ENCODE data around the gene MRAP.

MRAP gene

DNA sequence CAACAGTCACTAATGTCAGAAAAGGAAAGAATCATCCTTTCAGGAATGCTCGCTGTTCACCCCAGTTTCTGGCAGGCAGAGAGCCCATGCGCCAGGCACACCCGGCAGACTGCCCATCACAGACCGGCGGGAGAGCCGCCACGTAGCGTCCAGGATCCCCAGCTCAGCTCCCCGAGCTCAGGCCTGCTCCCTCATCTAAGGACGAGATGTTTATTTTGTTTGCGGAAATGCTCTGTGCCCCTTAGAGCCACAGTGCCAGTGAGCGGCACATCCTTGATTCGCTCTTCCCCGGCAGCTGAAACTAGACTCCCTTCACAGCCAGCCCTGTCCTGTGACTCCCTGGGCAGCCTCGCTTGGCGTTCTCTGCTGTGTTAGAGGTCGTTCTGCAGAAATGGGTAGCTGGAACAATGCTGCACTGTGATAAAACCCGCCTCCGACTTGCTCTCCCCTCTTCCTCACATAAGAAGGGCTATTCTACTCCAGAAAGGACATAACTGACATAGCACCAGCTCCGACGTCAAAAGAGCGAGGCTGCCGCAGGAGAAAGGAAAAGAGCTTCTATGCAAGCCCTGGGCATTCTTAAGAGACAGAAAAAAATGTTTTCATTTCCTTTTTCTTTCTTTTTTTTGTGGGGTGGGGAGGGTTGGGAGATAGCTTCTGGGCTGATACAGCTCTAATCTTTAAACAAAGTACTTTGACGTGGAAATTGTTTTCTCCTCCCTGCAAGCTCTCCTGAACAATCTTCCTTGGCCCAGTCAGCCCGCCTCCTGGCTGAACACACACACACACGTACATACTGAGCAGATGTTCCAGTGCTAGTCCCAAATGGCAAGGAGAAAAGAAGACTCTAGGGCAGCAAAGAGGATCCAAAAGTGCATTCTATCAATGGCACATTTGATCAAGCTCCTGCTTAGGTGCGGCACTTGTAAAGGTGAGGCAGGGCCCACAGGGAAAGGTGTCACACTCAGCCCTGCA, 37.2 kb downstream of the MRAP start:
- H3K4me3 ChIP-seq (ENCODE audit: low read length): no peak overlapping the region
- TF ChIP-seq, protein P1, sequence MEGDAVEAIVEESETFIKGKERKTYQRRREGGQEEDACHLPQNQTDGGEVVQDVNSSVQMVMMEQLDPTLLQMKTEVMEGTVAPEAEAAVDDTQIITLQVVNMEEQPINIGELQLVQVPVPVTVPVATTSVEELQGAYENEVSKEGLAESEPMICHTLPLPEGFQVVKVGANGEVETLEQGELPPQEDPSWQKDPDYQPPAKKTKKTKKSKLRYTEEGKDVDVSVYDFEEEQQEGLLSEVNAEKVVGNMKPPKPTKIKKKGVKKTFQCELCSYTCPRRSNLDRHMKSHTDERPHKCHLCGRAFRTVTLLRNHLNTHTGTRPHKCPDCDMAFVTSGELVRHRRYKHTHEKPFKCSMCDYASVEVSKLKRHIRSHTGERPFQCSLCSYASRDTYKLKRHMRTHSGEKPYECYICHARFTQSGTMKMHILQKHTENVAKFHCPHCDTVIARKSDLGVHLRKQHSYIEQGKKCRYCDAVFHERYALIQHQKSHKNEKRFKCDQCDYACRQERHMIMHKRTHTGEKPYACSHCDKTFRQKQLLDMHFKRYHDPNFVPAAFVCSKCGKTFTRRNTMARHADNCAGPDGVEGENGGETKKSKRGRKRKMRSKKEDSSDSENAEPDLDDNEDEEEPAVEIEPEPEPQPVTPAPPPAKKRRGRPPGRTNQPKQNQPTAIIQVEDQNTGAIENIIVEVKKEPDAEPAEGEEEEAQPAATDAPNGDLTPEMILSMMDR (IDR thresholded peaks at IDR 0.05; ENCODE audit: insufficient read depth, low read depth, low read length, missing control alignments): no peak
- DNase-seq (ENCODE audit: low read depth): no peak

DNA sequence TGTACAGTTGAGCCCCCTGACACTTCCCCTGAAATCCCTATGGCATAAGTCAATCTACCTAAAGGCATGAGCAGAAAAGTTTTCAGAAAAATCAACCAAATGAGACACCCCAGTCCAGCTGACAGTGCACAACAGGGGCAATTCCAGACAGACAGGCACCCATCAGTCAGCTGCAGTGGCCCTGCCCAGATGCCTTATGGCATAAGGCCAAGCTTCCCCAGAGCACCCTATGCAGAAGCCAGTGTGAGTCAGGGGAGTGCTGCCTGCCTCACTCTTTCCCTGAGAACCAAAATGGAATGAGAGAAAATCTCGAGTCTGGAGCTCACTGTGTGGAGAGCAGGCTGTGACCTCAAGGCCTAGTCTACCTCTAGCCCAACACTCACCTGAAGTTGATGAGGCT, 38.1 kb downstream of the MRAP start:
- TF ChIP-seq, protein P1 (IDR thresholded peaks at IDR 0.05; ENCODE audit: insufficient read depth, low read depth, low read length, missing control alignments): no peak
- H3K4me3 ChIP-seq (ENCODE audit: low read length): no peak overlapping the region
- peak; percentile 77 for DNase-seq (ENCODE audit: low read depth)

DNA sequence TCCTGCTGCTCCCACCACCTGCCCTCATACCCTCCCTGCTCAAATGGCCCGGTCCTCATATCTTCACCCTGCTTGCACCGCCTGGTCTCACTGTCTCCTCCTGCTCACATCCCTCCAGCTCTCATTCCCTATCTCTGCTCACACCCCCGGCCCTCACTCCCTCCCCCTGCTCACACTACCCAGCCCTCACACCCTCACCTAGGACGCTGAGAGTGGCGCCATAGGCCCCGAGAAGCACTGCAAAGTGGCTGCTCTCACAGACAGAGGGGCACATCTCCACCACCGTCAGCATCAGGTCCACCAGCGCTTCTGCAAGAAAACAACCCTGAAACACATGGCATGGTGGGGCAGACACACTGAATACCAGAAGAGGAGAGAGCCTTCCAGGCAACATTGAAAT, 38.6 kb downstream of the MRAP start:
- H3K4me3 ChIP-seq (ENCODE audit: low read length): no peak overlapping the region
- DNase-seq (ENCODE audit: low read depth): no peak
- TF ChIP-seq, protein P1 (IDR thresholded peaks at IDR 0.05; ENCODE audit: insufficient read depth, low read depth, low read length, missing control alignments): no peak

DNA sequence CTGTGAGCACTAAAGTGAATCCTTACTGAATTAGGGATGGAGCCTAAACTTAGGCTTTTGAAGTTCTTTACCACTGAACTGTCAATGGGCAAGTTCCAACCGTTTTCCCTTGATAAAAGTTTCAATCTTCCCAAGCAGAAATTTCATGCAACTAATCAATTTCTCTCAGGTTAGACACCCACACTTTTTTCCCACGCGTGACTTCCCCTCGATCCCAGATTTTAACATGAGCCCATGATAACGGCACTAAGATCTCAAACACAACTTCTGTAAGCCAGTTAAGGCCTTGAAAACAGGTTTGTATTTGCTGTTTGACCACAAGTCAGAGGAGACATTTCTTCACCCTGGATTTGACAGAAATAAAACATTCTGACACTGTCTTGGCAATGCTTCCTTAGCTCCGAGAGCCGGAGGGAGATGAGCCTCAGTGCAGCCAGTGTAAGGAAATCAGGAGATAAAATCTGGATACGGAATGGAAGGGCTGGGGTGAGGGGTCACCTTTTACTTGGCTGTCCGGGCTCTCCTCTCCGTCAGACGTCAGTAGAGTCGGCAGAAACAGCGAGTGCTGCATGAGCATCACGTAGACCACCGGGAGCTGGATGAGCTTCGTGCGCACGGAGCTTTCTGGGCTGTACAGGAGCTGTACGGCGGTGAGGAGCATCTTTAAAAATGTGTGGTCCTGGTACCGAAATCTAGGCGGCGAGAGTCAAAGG, 39.7 kb downstream of the MRAP start:
- TF ChIP-seq, protein P1 (IDR thresholded peaks at IDR 0.05; ENCODE audit: insufficient read depth, low read depth, low read length, missing control alignments): no peak
- DNase-seq (ENCODE audit: low read depth): no peak
- no peak overlapping the region for H3K4me3 ChIP-seq (ENCODE audit: low read length)

DNA sequence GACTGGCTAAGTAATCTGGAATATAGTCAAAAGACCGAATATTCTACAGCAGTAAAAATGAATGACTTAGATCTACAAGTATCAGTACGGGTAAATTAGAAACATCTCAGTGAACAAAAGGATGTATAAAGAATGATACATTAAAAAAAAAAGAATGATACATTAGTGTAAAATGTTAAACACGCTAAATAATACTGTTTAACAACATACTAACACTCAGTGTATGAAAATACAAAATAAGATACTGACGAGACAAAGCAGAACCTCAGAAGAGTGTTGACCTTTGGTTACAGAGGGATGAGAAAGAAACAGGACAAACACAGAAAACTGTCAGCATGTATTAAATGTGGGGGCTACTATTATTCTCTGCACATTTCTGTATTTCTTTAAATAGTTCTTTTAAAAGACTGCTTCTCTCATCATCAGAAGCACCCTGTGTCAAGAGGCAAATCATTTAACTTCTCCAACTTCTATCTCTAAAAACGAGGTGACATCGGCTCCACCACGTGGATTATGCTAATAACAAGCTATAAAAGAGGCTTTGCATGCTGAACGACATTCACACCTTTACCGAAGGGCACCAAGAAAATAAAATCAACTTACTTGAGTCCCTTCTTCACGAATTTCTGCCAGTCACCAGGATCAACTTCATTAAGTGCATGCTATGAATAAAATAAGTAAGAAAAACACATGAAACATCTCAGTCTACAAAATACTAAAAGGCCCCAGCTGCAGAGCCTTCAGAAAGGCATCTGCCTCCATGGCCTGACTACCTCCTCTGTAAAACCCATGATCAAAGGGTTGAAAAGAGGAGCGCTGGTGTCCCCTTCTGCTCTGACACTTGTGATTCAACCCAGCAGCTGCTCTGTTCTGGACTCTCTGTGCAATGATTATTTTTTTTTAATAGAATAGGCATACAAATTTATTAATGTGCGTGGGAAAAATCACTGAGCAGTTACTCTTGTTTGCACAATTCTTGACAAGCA, 42.5 kb downstream of the MRAP start:
- TF ChIP-seq, protein P1 (IDR thresholded peaks at IDR 0.05; ENCODE audit: insufficient read depth, low read depth, low read length, missing control alignments): no peak
- no peak overlapping the region for H3K4me3 ChIP-seq (ENCODE audit: low read length)
- DNase-seq (ENCODE audit: low read depth): no peak

DNA sequence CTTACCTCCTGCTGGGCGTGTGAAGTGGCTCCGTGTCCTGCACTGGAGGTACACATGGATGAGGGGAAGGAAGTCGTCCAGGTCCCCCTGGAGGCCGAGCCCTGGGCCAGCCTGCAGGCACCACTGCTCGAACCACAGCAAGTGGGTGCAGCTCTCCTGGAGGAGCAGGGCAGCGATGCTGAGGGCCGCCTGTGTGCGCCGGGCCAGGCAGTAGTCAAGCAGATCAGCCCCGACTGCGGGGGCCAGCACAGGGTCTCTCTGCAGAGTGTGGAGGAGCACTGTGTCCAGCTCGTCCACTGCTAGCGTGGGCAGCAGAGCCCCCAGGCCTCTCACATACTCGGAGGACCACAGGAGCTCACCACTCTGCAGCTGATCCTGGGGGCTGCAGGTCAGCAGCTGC, 48.3 kb downstream of the MRAP start:
- no peak for DNase-seq (ENCODE audit: low read depth)
- TF ChIP-seq, protein P1 (IDR thresholded peaks at IDR 0.05; ENCODE audit: insufficient read depth, low read depth, low read length, missing control alignments): no peak
- no peak overlapping the region for H3K4me3 ChIP-seq (ENCODE audit: low read length)

All from epithelial cell of esophagus (primary cell).